Endodermal cell (in vitro differentiated cells): ENCODE data around the gene ZDHHC11. TPM values are rescaled to one million over a fixed set of nuclear protein-coding genes. Genes with fewer than 3 reads are reported as not detected.
"Not testable (repeated sequence)": the region's sequence is repeated elsewhere in the genome, so short reads cannot be mapped to it uniquely, and the experiment has no call there.

Experiments used
- DNase-seq: peaks from one replicate; pipeline ENCODE4 v3.0.0-alpha.2; 2017
- H3K27ac ChIP-seq: 2 replicates; pipeline ENCODE4 v1.5.1; 2013; ENCODE audit warnings: mild to moderate bottlenecking, low read depth, low read length, moderate library complexity
- H3K27me3 ChIP-seq: 2 replicates; pipeline ENCODE4 v1.6.1; 2013; ENCODE audit warnings: mild to moderate bottlenecking, low read length, moderate library complexity; ENCODE audit not compliant: insufficient read depth, control insufficient read depth, poor library complexity, severe bottlenecking
- H3K36me3 ChIP-seq: 2 replicates; pipeline ENCODE4 v1.7.0; 2013; ENCODE audit warnings: mild to moderate bottlenecking, low read length, moderate library complexity; ENCODE audit not compliant: control insufficient read depth, insufficient read depth
- H3K4me1 ChIP-seq: one replicate; pipeline ENCODE4 v1.7.0; 2013; ENCODE audit warnings: low read length; ENCODE audit not compliant: control insufficient read depth, insufficient read depth
- H3K4me3 ChIP-seq: 2 replicates; pipeline ENCODE4 v1.5.1; 2013; ENCODE audit warnings: mild to moderate bottlenecking, low read length, moderate library complexity
- H3K9ac ChIP-seq: 2 replicates; pipeline ENCODE4 v1.6.1; 2013; ENCODE audit warnings: mild to moderate bottlenecking, low read length, moderate library complexity; ENCODE audit not compliant: poor library complexity, severe bottlenecking; ENCODE audit errors: extremely low read depth
- H3K9me3 ChIP-seq: 2 replicates; pipeline ENCODE4 v1.6.1; 2013; ENCODE audit warnings: mild to moderate bottlenecking, low read length, moderate library complexity; ENCODE audit not compliant: control insufficient read depth
- H3K27ac Mint-ChIP-seq: 2 replicates; pipeline ENCODE4 v1.8.0; 2020; ENCODE audit warnings: mixed read lengths
- H3K27me3 Mint-ChIP-seq: 2 replicates; pipeline ENCODE4 v1.8.0; 2021; ENCODE audit warnings: mild to moderate bottlenecking, mixed read lengths; ENCODE audit not compliant: insufficient read depth
- H3K36me3 Mint-ChIP-seq: 2 replicates; pipeline ENCODE4 v1.8.0; 2020; ENCODE audit warnings: low read depth, mixed read lengths
- H3K4me1 Mint-ChIP-seq: 2 replicates; pipeline ENCODE4 v1.8.0; 2020; ENCODE audit warnings: mixed read lengths
- H3K4me3 Mint-ChIP-seq: 2 replicates; pipeline ENCODE4 v1.8.0; 2020; ENCODE audit warnings: mild to moderate bottlenecking, moderate library complexity, mixed read lengths
- H3K9me3 Mint-ChIP-seq: 2 replicates; pipeline ENCODE4 v1.8.0; 2020; ENCODE audit warnings: mild to moderate bottlenecking, mixed read lengths
- WGBS, 2 experiments: methylation state at CpG; one replicate each; pipeline versions ENCODE4 v1.1.5 to v1.1.7; 2013; ENCODE audit warnings: missing lambda C conversion rate in 2 of 2, mixed read lengths in 1 of 2; ENCODE audit not compliant: insufficient coverage in 1 of 2, insufficient read length in 1 of 2; 5-methylcytosine and 5-hydroxymethylcytosine counted together
- total RNA-seq, 2 donors: library from RNA; stranded (reverse); fragmentation: NEBNext Ultra II Directional in 1 of 2; extraction: Animal tissue kit (Norgen Biotek cat#: 25700) in 1 of 2; gene quantifications; 2 replicates in 1 of 2; 3 replicates in 1 of 2; pipeline ENCODE4 v1.2.1, GENCODE V29; 2021

Gene ZDHHC11
- total RNA-seq, 2 donors from 2014 or later: 10.6 to 28.9 TPM

DNA sequence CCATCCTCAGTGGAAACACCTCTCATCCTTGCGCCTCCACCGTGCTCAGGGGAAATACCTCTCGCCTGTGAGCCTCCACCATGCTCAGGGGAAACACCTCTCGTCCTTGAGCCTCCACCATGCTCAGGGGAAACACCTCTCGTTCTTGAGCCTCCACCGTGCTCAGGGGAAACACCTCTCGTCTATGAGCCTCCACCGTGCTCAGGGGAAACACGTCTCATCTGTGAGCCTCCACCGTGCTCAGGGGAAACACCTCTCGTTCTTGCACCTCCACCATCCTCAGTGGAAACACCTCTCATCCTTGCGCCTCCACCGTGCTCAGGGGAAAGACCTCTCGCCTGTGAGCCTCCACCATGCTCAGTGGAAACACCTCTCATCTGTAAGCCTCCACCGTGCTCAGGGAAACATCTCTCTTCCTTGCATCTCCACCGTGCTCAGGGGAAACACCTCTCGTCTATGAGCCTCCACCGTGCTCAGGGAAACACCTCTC lies 4.1 kb downstream of the ZDHHC11 start:
- not testable (repeated sequence) for H3K36me3 Mint-ChIP-seq, H3K4me3 ChIP-seq, H3K4me3 Mint-ChIP-seq, H3K4me1 ChIP-seq, DNase-seq, H3K9me3 ChIP-seq, H3K4me1 Mint-ChIP-seq, H3K9ac ChIP-seq, H3K27ac ChIP-seq, H3K9me3 Mint-ChIP-seq, H3K27me3 Mint-ChIP-seq, H3K36me3 ChIP-seq, H3K27me3 ChIP-seq
- H3K27ac Mint-ChIP-seq: peak overlapping the region; percentile 1
- 88 to 94% methylated on average over 16 to 18 of the region's 18 CpGs for WGBS, 2 experiments

DNA sequence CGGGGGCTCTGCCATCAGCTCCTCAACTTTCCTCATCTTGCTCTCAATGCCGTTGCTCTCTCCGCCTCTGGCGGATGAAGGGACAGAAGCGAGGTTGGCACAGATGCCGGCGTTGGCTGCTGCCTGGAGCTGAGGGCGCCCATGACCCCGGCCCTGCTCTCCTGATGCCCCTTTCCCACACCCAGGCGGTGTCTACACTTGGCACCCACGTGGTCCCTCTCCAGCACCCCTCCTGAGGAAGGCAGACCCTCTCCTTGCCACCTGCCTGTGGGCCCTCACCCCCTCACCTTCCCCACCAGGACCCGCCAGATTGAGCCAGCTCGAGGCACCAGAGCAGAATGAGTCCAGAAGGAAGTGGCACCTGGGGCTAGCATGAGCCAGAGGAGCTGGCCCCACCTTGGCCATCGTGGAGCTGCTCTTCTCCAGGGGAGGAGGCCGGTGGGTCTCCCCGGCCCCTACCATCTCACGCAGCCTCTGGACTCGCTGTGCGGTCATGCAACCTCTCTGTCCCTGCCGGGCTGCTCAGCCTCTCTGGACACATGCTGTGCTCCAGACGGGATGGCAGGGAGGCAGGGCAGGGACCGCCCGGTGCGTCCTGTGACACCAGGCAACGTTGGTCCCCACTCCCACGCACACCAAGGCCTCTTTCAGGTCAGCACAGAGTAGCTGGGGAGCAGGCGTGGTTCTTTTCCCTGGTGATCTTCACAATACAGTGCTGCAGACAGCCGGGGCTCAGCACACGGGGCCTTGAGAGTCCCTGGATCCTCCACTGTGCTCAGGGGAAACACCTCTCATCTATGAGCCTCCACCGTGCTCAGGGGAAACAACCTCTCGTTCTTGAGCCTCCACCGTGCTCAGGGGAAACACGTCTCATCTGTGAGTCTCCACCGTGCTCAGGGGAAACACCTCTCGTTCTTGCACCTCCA lies 4.8 kb downstream of the ZDHHC11 start:
- not testable (repeated sequence) for H3K9me3 ChIP-seq, H3K4me1 ChIP-seq, H3K27ac ChIP-seq, DNase-seq, H3K4me3 Mint-ChIP-seq, H3K4me3 ChIP-seq, H3K27me3 ChIP-seq, H3K36me3 ChIP-seq, H3K36me3 Mint-ChIP-seq, H3K4me1 Mint-ChIP-seq, H3K9ac ChIP-seq, H3K9me3 Mint-ChIP-seq, H3K27me3 Mint-ChIP-seq
- H3K27ac Mint-ChIP-seq: peak overlapping the region; percentile 1
- 93% methylated on average over 2 to 21 of the region's 35 CpGs for WGBS, 2 experiments

DNA sequence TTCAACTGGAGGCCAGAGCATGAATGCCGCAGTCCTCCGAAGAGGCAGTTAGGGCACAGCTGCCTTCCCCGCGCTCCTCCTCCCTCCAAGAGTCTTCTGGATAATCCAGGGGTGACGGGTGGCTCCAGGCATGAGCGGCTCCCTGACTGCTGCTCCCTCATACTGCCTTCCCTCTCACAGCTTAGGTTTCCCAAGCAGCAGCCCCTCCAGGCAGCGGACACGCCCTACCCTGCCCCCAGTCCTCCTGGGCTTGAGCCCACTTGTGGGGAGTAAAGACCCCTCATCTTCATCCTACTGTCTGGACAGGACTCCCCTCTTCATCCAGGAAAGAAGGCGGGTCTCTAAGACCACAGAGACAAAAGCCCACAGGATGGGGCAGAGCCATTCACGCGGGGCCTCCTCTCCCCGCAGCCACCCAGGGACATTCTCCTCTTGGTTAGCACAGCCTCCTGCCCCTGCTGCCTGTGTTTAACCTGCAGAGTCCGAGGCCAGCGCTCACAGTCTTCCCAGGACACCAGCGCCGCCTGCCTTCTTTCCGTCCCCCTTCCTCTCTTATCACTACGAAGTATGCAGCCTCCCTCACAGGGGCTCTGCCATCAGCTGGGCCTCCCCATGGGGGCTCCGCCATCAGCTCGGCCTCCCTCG lies 5.6 kb downstream of the ZDHHC11 start:
- not testable (repeated sequence) for H3K4me3 Mint-ChIP-seq, H3K9me3 ChIP-seq, DNase-seq, H3K4me3 ChIP-seq, H3K9ac ChIP-seq, H3K4me1 Mint-ChIP-seq, H3K36me3 Mint-ChIP-seq, H3K9me3 Mint-ChIP-seq, H3K27me3 ChIP-seq, H3K4me1 ChIP-seq, H3K27me3 Mint-ChIP-seq, H3K27ac Mint-ChIP-seq, H3K36me3 ChIP-seq, H3K27ac ChIP-seq
- 85 to 92% methylated on average over 5 to 12 of the region's 21 CpGs for WGBS, 2 experiments

DNA sequence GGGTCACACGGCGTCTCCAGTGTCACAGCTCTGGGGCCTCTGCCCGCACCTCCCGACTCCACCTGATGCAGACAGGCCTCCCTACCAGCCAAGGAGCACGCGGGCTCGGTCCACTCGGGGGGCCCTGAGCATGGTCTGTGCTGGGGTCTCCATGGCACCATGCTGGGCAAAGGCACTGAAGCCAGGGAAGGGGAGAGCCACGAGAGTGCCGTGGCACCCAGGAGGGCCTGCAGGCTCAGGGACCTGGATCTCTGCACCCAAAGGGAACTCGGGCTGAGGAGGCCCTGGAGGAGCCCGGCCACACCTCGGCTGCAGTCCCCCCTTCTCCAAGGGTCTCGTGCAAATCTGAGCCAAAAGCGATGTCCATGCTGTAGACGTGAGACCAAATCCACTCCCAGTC lies 6.4 kb downstream of the ZDHHC11 start:
- not testable (repeated sequence) for H3K9ac ChIP-seq, H3K4me3 Mint-ChIP-seq, DNase-seq, H3K4me1 Mint-ChIP-seq, H3K27ac ChIP-seq, H3K36me3 ChIP-seq, H3K4me3 ChIP-seq, H3K9me3 ChIP-seq, H3K27me3 ChIP-seq, H3K9me3 Mint-ChIP-seq, H3K27ac Mint-ChIP-seq, H3K36me3 Mint-ChIP-seq, H3K4me1 ChIP-seq, H3K27me3 Mint-ChIP-seq
- 95 to 100% methylated on average over 5 to 14 of the region's 16 CpGs for WGBS, 2 experiments
